HG03108 (cell line): ENCODE measurements around the gene BMPR1A.
"Not testable (repeated sequence)": the region's sequence is repeated elsewhere in the genome, so short reads cannot be mapped to it uniquely, and the experiment has no call there.

Source experiments
- ATAC-seq: cut with Tn5 transposase; IDR thresholded peaks from one replicate; pipeline ENCODE4 v1.9.1; 2021; ENCODE audit warnings: moderate library complexity; ENCODE audit not compliant: unreplicated experiment

The BMPR1A gene

GRCh38 chr10:86952697-86953096 lies 196.3 kb downstream of the BMPR1A start:
- ATAC-seq: not testable (repeated sequence)

GRCh38 chr10:86953747-86954680 lies 197.6 kb downstream of the BMPR1A start:
- ATAC-seq: no peak

- no peak for ATAC-seq
Measured at GRCh38 chr10:86954681-86955500, 198.5 kb downstream of the BMPR1A start.

GRCh38 chr10:86955501-86956194 lies 199.2 kb downstream of the BMPR1A start:
- no peak for ATAC-seq

GRCh38 chr10:86956195-86956847 lies 199.9 kb downstream of the BMPR1A start:
- ATAC-seq: no peak

- no peak for ATAC-seq
Measured at GRCh38 chr10:86956848-86957448, 200.5 kb downstream of the BMPR1A start.

- ATAC-seq: no peak
Measured at GRCh38 chr10:86957471-86958115, 201.2 kb downstream of the BMPR1A start, which contains the start of gene MMRN2. TSS of gene MMRN2 (minus strand) at chr10:86957615. CDS start at chr10:86957541, 74 bp downstream.

- no peak for ATAC-seq
Measured at GRCh38 chr10:86958116-86958900, 201.9 kb downstream of the BMPR1A start, which contains the start of gene SNCG. TSS of gene SNCG (plus strand) at chr10:86958599. CDS start at chr10:86958698, 99 bp downstream.

- no peak for ATAC-seq
Measured at GRCh38 chr10:86958901-86959736, 202.7 kb downstream of the BMPR1A start.

- ATAC-seq: no peak
Measured at GRCh38 chr10:86959737-86960002, 203.3 kb downstream of the BMPR1A start.

GRCh38 chr10:86960003-86960862 lies 203.8 kb downstream of the BMPR1A start:
- ATAC-seq: peak; percentile 49

- ATAC-seq: no peak
Measured at GRCh38 chr10:86960863-86961434, 204.5 kb downstream of the BMPR1A start.

- no peak for ATAC-seq
Measured at GRCh38 chr10:86961481-86962091, 205.2 kb downstream of the BMPR1A start.

- no peak for ATAC-seq
Measured at GRCh38 chr10:86962136-86962980, 205.9 kb downstream of the BMPR1A start.

- no peak for ATAC-seq
Measured at GRCh38 chr10:86962981-86963310, 206.5 kb downstream of the BMPR1A start.
